ENCODE data around the gene C10orf67. TPM values are rescaled to one million over a fixed set of nuclear protein-coding genes. Genes with fewer than 3 reads are reported as not detected.
"Not testable (repeated sequence)": the region's sequence is repeated elsewhere in the genome, so short reads cannot be mapped to it uniquely, and the experiment has no call there.

Gene C10orf67
- total RNA-seq, 2 experiments from 2014 or later: 0.07 to 0.31 TPM

GRCh38 chr10:23284674-23285335, 59.8 kb downstream of the C10orf67 start:
- Mint-ChIP-seq H3K9me3 (no peaks in the 10 kb centered on the region), H3K4me1 (ENCODE audit: low read depth) (no peaks in the 10 kb centered on the region), H3K27me3 (peaks cover 18% of the 10 kb centered on the region), H3K4me3 (no peak overlapping the region), H3K27ac (no peak overlapping the region), H3K36me3 (no peaks in the 10 kb centered on the region)
- DNase-seq: no peak
- intact Hi-C loops (cut with micrococcal nuclease): no loop called here
- ChIA-PET POLR2A (no interaction called here), CTCF (interaction anchor here (1.2 to 1.9 kb wide), 2 partner anchors 9 to 30 kb away, joined by 4 to 7 read pairs; no protein-coding TSS in a partner anchor)

GRCh38 chr10:23284155-23284554, 60.4 kb downstream of the C10orf67 start:
- POLR2A ChIA-PET: no interaction called here
- no peaks in the 10 kb centered on the region for H3K36me3 Mint-ChIP-seq
- intact Hi-C loops (cut with micrococcal nuclease): no loop called here
- CTCF ChIA-PET: no interaction called here
- H3K4me3 Mint-ChIP-seq: no peak overlapping the region
- H3K27ac Mint-ChIP-seq: no peak overlapping the region
- H3K9me3 Mint-ChIP-seq: no peaks in the 10 kb centered on the region
- no peak for DNase-seq
- no peaks in the 10 kb centered on the region for H3K4me1 Mint-ChIP-seq (ENCODE audit: low read depth)
- H3K27me3 Mint-ChIP-seq: peaks cover 18% of the 10 kb centered on the region

- H3K27me3 Mint-ChIP-seq: peaks cover 18% of the 10 kb centered on the region
- DNase-seq: no peak
- H3K4me3 Mint-ChIP-seq: no peak overlapping the region
- ChIA-PET POLR2A (no interaction called here), CTCF (no interaction called here)
- no peaks in the 10 kb centered on the region for H3K9me3 Mint-ChIP-seq
- no peaks in the 10 kb centered on the region for H3K4me1 Mint-ChIP-seq (ENCODE audit: low read depth)
- no peak overlapping the region for H3K27ac Mint-ChIP-seq
- H3K36me3 Mint-ChIP-seq: no peaks in the 10 kb centered on the region
- intact Hi-C loops (cut with micrococcal nuclease): no loop called here
Observed at GRCh38 chr10:23283680-23284079, 60.9 kb downstream of the C10orf67 start.

- Mint-ChIP-seq H3K4me1 (ENCODE audit: low read depth) (no peaks in the 10 kb centered on the region), H3K27me3 (peaks cover 18% of the 10 kb centered on the region), H3K27ac (no peak overlapping the region), H3K9me3 (no peaks in the 10 kb centered on the region), H3K4me3 (no peak overlapping the region), H3K36me3 (no peaks in the 10 kb centered on the region)
- ChIA-PET POLR2A (no interaction called here), CTCF (no interaction called here)
- no peak for DNase-seq
- intact Hi-C loops (cut with micrococcal nuclease): no loop called here
Observed at GRCh38 chr10:23281044-23281433, 63.6 kb downstream of the C10orf67 start.

- CTCF ChIA-PET: no interaction called here
- H3K27ac Mint-ChIP-seq: no peak overlapping the region
- intact Hi-C loops (cut with micrococcal nuclease): no loop called here
- no peak for DNase-seq
- peaks cover 20% of the 10 kb centered on the region for H3K27me3 Mint-ChIP-seq
- no peak overlapping the region for H3K4me3 Mint-ChIP-seq
- no peaks in the 10 kb centered on the region for H3K36me3 Mint-ChIP-seq
- POLR2A ChIA-PET: no interaction called here
- H3K4me1 Mint-ChIP-seq (ENCODE audit: low read depth): no peaks in the 10 kb centered on the region
- no peaks in the 10 kb centered on the region for H3K9me3 Mint-ChIP-seq
Observed at GRCh38 chr10:23280419-23281043, 64.1 kb downstream of the C10orf67 start.

GRCh38 chr10:23275355-23275754, 69.2 kb downstream of the C10orf67 start:
- ChIA-PET CTCF (no interaction called here), POLR2A (no interaction called here)
- Mint-ChIP-seq H3K27ac (no peak overlapping the region), H3K27me3 (peaks cover 2% of the 10 kb centered on the region), H3K9me3 (peaks cover 13% of the 10 kb centered on the region), H3K36me3 (peaks cover 4% of the 10 kb centered on the region), H3K4me1 (ENCODE audit: low read depth) (no peaks in the 10 kb centered on the region), H3K4me3 (no peak overlapping the region)
- no peak for DNase-seq
- intact Hi-C loops (cut with micrococcal nuclease): no loop called here

GRCh38 chr10:23274179-23274578, 70.4 kb downstream of the C10orf67 start:
- H3K27ac Mint-ChIP-seq; POLR2A ChIA-PET; CTCF ChIA-PET; DNase-seq; H3K27me3 Mint-ChIP-seq; H3K36me3 Mint-ChIP-seq; H3K4me3 Mint-ChIP-seq; intact Hi-C loops (cut with micrococcal nuclease); H3K4me1 Mint-ChIP-seq (ENCODE audit: low read depth): not testable (repeated sequence)
- H3K9me3 Mint-ChIP-seq: peaks cover 13% of the 10 kb centered on the region

GRCh38 chr10:23270531-23270930, 74.1 kb downstream of the C10orf67 start:
- Mint-ChIP-seq H3K27me3 (no peaks in the 10 kb centered on the region), H3K27ac (no peak overlapping the region), H3K36me3 (peaks cover 4% of the 10 kb centered on the region), H3K4me3 (no peak overlapping the region), H3K4me1 (ENCODE audit: low read depth) (no peaks in the 10 kb centered on the region), H3K9me3 (peaks cover 13% of the 10 kb centered on the region)
- intact Hi-C loops (cut with micrococcal nuclease): no loop called here
- ChIA-PET CTCF (no interaction called here), POLR2A (no interaction called here)
- DNase-seq: no peak

- intact Hi-C loops (cut with micrococcal nuclease): no loop called here
- no peak overlapping the region for H3K27ac Mint-ChIP-seq
Observed at GRCh38 chr10:23263441-23264164, 81.0 kb downstream of the C10orf67 start.

GRCh38 chr10:23262928-23263327, 81.7 kb downstream of the C10orf67 start:
- POLR2A ChIA-PET: no interaction called here
- no peak overlapping the region for H3K27ac Mint-ChIP-seq
- peaks cover 4% of the 10 kb centered on the region for H3K27me3 Mint-ChIP-seq
- no peaks in the 10 kb centered on the region for H3K36me3 Mint-ChIP-seq
- intact Hi-C loops (cut with micrococcal nuclease): no loop called here
- no peaks in the 10 kb centered on the region for H3K4me1 Mint-ChIP-seq (ENCODE audit: low read depth)
- H3K9me3 Mint-ChIP-seq: no peaks in the 10 kb centered on the region
- no peak for DNase-seq
- CTCF ChIA-PET: no interaction called here
- H3K4me3 Mint-ChIP-seq: no peak overlapping the region

More at GRCh38 chr10:23263441-23264164, 81.0 kb downstream of the C10orf67 start:
- ChIA-PET CTCF (no interaction called here), POLR2A (no interaction called here)
- Mint-ChIP-seq H3K4me3 (no peak overlapping the region), H3K36me3 (no peaks in the 10 kb centered on the region), H3K4me1 (ENCODE audit: low read depth) (no peaks in the 10 kb centered on the region), H3K9me3 (no peaks in the 10 kb centered on the region), H3K27me3 (peaks cover 4% of the 10 kb centered on the region)
- no peak for DNase-seq

- POLR2A ChIA-PET: no interaction called here
- Mint-ChIP-seq H3K27ac (no peak overlapping the region), H3K4me1 (ENCODE audit: low read depth) (no peaks in the 10 kb centered on the region), H3K27me3 (peaks cover 8% of the 10 kb centered on the region), H3K9me3 (no peaks in the 10 kb centered on the region), H3K4me3 (no peak overlapping the region), H3K36me3 (no peaks in the 10 kb centered on the region)
- DNase-seq: no peak
- intact Hi-C loops (cut with micrococcal nuclease): no loop called here
- CTCF ChIA-PET: no interaction called here
Observed at GRCh38 chr10:23258516-23258915, 86.1 kb downstream of the C10orf67 start.

GRCh38 chr10:23253780-23254179, 90.8 kb downstream of the C10orf67 start:
- ChIA-PET CTCF (no interaction called here), POLR2A (no interaction called here)
- Mint-ChIP-seq H3K4me3 (no peak overlapping the region), H3K9me3 (no peaks in the 10 kb centered on the region), H3K4me1 (ENCODE audit: low read depth) (no peaks in the 10 kb centered on the region), H3K27me3 (peaks cover 5% of the 10 kb centered on the region), H3K27ac (no peak overlapping the region), H3K36me3 (no peaks in the 10 kb centered on the region)
- no peak for DNase-seq
- intact Hi-C loops (cut with micrococcal nuclease): no loop called here

GRCh38 chr10:23252859-23253258, 91.7 kb downstream of the C10orf67 start:
- H3K36me3 Mint-ChIP-seq; H3K27me3 Mint-ChIP-seq; H3K4me1 Mint-ChIP-seq (ENCODE audit: low read depth); H3K4me3 Mint-ChIP-seq; H3K9me3 Mint-ChIP-seq; POLR2A ChIA-PET; intact Hi-C loops (cut with micrococcal nuclease); DNase-seq; H3K27ac Mint-ChIP-seq; CTCF ChIA-PET: not testable (repeated sequence)

All from activated CD4-positive, alpha-beta memory T cell treated with anti-CD3 and anti-CD28 coated beads for 36 hours (primary cell).